ENCODE results near the gene CACNB2. TPM values are rescaled to one million over a fixed set of nuclear protein-coding genes. Genes with fewer than 3 reads are reported as not detected.

CACNB2 gene
- total RNA-seq, 2 donors from 2014 or later: 19.0 to 20.6 TPM

GRCh38 chr10:18158773-18159265 is 18.6 kb downstream of the CACNB2 start:
- peak overlapping the region in 1 of 2 donors; percentile 41 for H3K27ac ChIP-seq
- no peak for DNase-seq (ENCODE audit: low spot score)
- peaks cover 0 to 10% of the 10 kb centered on the region in 2 donors for H3K4me1 ChIP-seq
- H3K27me3 ChIP-seq: no peaks in the 10 kb centered on the region
- no peaks in the 10 kb centered on the region for H3K36me3 ChIP-seq
- H3K9me3 ChIP-seq: no peaks in the 10 kb centered on the region
- H3K4me3 ChIP-seq: no peak overlapping the region
- no peak for TF ChIP-seq CTCF (IDR thresholded peaks at IDR 0.05)

GRCh38 chr10:18159557-18159956 is 19.3 kb downstream of the CACNB2 start:
- H3K9me3 ChIP-seq: no peaks in the 10 kb centered on the region
- H3K27me3 ChIP-seq: no peaks in the 10 kb centered on the region
- no peaks in the 10 kb centered on the region for H3K36me3 ChIP-seq
- H3K4me3 ChIP-seq: no peak overlapping the region
- peaks cover 0 to 10% of the 10 kb centered on the region in 2 donors for H3K4me1 ChIP-seq
- DNase-seq (ENCODE audit: low spot score): no peak
- H3K27ac ChIP-seq: peak overlapping the region in 1 of 2 donors; percentile 41
- TF ChIP-seq CTCF (IDR thresholded peaks at IDR 0.05): no peak

GRCh38 chr10:18162021-18162627 is 21.9 kb downstream of the CACNB2 start:
- DNase-seq (ENCODE audit: low spot score): no peak
- Histone ChIP-seq H3K4me1 (peaks cover 0 to 10% of the 10 kb centered on the region in 2 donors), H3K27ac (no peak overlapping the region), H3K9me3 (no peaks in the 10 kb centered on the region), H3K4me3 (no peak overlapping the region), H3K27me3 (no peaks in the 10 kb centered on the region), H3K36me3 (no peaks in the 10 kb centered on the region)
- no peak for TF ChIP-seq CTCF (IDR thresholded peaks at IDR 0.05)

- Histone ChIP-seq H3K4me1 (peaks cover 0 to 5% of the 10 kb centered on the region in 2 donors), H3K27me3 (no peaks in the 10 kb centered on the region), H3K4me3 (no peak overlapping the region), H3K36me3 (no peaks in the 10 kb centered on the region), H3K9me3 (no peaks in the 10 kb centered on the region), H3K27ac (no peak overlapping the region)
- TF ChIP-seq CTCF (IDR thresholded peaks at IDR 0.05): no peak
- DNase-seq (ENCODE audit: low spot score): no peak
These were observed 23.9 kb downstream of the CACNB2 start for GRCh38 chr10:18164093-18164492.

GRCh38 chr10:18164748-18165361 is 24.6 kb downstream of the CACNB2 start:
- H3K4me1 ChIP-seq: no peaks in the 10 kb centered on the region
- H3K36me3 ChIP-seq: no peaks in the 10 kb centered on the region
- no peaks in the 10 kb centered on the region for H3K27me3 ChIP-seq
- H3K4me3 ChIP-seq: no peak overlapping the region
- no peaks in the 10 kb centered on the region for H3K9me3 ChIP-seq
- DNase-seq (ENCODE audit: low spot score): no peak
- no peak overlapping the region for H3K27ac ChIP-seq
- TF ChIP-seq CTCF (IDR thresholded peaks at IDR 0.05): no peak
